ENCODE data around the gene MLF2. TPM values are rescaled to one million over a fixed set of nuclear protein-coding genes. Genes with fewer than 3 reads are reported as not detected.

MLF2 gene
- total and polyA plus RNA-seq, 2 of the 13 experiments (the other 11 are each of a cell fraction or from before 2014, with no cell fraction given) = 88.1 to 167 TPM

GRCh38 chr12:6782850-6783566, 30.1 kb upstream of the MLF2 start:
- no peaks in the 10 kb centered on the region for H4K20me1 ChIP-seq (ENCODE audit: insufficient read depth, low read length)
- no peak overlapping the region; the same call in 1 of the 2 replicates for H3K4me2 ChIP-seq (ENCODE audit: low read depth, low read length)
- no peak overlapping the region for H3K4me3 ChIP-seq (replicated peaks in 1 of 3; ENCODE audit: insufficient read depth in 1 of 3, low read depth in 2 of 3, low read length in 3 of 3)
- TF ChIP-seq ZNF12 (CRISPR knock-in tag; IDR thresholded peaks at IDR 0.05) = no peak
- TF ChIP-seq RFXANK (CRISPR knock-in tag; IDR thresholded peaks at IDR 0.05) = no peak
- TF ChIP-seq, protein P1, sequence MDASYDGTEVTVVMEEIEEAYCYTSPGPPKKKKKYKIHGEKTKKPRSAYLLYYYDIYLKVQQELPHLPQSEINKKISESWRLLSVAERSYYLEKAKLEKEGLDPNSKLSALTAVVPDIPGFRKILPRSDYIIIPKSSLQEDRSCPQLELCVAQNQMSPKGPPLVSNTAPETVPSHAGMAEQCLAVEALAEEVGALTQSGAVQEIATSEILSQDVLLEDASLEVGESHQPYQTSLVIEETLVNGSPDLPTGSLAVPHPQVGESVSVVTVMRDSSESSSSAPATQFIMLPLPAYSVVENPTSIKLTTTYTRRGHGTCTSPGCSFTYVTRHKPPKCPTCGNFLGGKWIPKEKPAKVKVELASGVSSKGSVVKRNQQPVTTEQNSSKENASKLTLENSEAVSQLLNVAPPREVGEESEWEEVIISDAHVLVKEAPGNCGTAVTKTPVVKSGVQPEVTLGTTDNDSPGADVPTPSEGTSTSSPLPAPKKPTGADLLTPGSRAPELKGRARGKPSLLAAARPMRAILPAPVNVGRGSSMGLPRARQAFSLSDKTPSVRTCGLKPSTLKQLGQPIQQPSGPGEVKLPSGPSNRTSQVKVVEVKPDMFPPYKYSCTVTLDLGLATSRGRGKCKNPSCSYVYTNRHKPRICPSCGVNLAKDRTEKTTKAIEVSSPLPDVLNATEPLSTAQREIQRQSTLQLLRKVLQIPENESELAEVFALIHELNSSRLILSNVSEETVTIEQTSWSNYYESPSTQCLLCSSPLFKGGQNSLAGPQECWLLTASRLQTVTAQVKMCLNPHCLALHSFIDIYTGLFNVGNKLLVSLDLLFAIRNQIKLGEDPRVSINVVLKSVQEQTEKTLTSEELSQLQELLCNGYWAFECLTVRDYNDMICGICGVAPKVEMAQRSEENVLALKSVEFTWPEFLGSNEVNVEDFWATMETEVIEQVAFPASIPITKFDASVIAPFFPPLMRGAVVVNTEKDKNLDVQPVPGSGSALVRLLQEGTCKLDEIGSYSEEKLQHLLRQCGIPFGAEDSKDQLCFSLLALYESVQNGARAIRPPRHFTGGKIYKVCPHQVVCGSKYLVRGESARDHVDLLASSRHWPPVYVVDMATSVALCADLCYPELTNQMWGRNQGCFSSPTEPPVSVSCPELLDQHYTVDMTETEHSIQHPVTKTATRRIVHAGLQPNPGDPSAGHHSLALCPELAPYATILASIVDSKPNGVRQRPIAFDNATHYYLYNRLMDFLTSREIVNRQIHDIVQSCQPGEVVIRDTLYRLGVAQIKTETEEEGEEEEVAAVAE (CRISPR knock-in tag; IDR thresholded peaks at IDR 0.05; ENCODE audit: borderline replicate concordance) = no peak
- TF ChIP-seq, protein P2, sequence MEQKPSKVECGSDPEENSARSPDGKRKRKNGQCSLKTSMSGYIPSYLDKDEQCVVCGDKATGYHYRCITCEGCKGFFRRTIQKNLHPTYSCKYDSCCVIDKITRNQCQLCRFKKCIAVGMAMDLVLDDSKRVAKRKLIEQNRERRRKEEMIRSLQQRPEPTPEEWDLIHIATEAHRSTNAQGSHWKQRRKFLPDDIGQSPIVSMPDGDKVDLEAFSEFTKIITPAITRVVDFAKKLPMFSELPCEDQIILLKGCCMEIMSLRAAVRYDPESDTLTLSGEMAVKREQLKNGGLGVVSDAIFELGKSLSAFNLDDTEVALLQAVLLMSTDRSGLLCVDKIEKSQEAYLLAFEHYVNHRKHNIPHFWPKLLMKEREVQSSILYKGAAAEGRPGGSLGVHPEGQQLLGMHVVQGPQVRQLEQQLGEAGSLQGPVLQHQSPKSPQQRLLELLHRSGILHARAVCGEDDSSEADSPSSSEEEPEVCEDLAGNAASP (CRISPR knock-in tag; IDR thresholded peaks at IDR 0.05; ENCODE audit: borderline replicate concordance) = no peak
- no peak for TF ChIP-seq NR1H2 (CRISPR knock-in tag; IDR thresholded peaks at IDR 0.05; ENCODE audit: borderline replicate concordance, low read depth)
- TF ChIP-seq XBP1 (CRISPR knock-in tag; IDR thresholded peaks at IDR 0.05) = no peak
- TF ChIP-seq MLXIP (CRISPR knock-in tag; IDR thresholded peaks at IDR 0.05; ENCODE audit: borderline replicate concordance) = no peak
- TF ChIP-seq AKAP8 (CRISPR knock-in tag; IDR thresholded peaks at IDR 0.05) = no peak
- TF ChIP-seq MATR3 (CRISPR knock-in tag; IDR thresholded peaks at IDR 0.05) = no peak
- no peak for DNase-seq (ENCODE audit: low spot score)
- H3K36me3 ChIP-seq (replicated peaks in 1 of 2; ENCODE audit: control insufficient read depth in 1 of 2, insufficient read depth in 2 of 2, low read length in 2 of 2) = no peaks in the 10 kb centered on the region
- intact Hi-C loops (cut with micrococcal nuclease; ENCODE audit: unreplicated experiment) (no loop called here), in situ Hi-C loops (cut with HindIII; ENCODE audit: extremely low pct_ligation_motif_present, low pct_unique_long_range_greater_than_20kb) (loop anchor here (5.0 kb wide), 1 partner anchor 36 kb away; no protein-coding TSS in a partner anchor)
- no TSS peak for BruUV-seq (replicated peaks)
- no peak overlapping the region for H3K27ac ChIP-seq (ENCODE audit: extremely low read length, insufficient read depth, low read length)
- 16% methylated on average over 7 of the region's 10 CpGs for WGBS (ENCODE audit: low lambda C conversion rate)
- peaks cover 2 to 16% of the 10 kb centered on the region in 2 experiments; a peak in 2 of 5 replicates for H3K27me3 ChIP-seq (ENCODE audit: control insufficient read depth in 1 of 2, insufficient read depth in 2 of 2, low read length in 2 of 2)
- no peaks in the 10 kb centered on the region for H3K9me3 ChIP-seq (ENCODE audit: low read length)
- H3K9ac ChIP-seq (ENCODE audit: insufficient read depth, low read depth, low read length) = no peak overlapping the region
- FAIRE-seq = no peak
- ATAC-seq = no peak
- no peak overlapping the region for H2AFZ ChIP-seq (ENCODE audit: low read length)
- ChIA-PET POLR2A (interaction anchor here (0.7 to 3.1 kb wide), 4 partner anchors 10 to 59 kb away, joined by 3 to 11 read pairs (median 4); partner anchors contain the start of genes COPS7A and MLF2), CTCF (ENCODE audit: low intra/inter-chr PET ratio, low total read pairs) (no interaction called here)
- peaks cover 52% of the 10 kb centered on the region for H3K4me1 ChIP-seq (ENCODE audit: insufficient read depth, low read length)
- H3K79me2 ChIP-seq (ENCODE audit: insufficient read depth, low read length) = no peaks in the 10 kb centered on the region
